K562 (cell line): ENCODE measurements around the gene FGF5. TPM values are rescaled to one million over a fixed set of nuclear protein-coding genes. Genes with fewer than 3 reads are reported as not detected.

Source experiments
- ATAC-seq: fragments of 200-7000 bp; cut with Tn5 transposase; 3 replicates; pipeline ENCODE4 v1.9.1; 2020; ENCODE audit warnings: moderate library complexity
- BruUV-seq: library from RNA; stranded (reverse); fragments of 400-500 nt; replicated peaks from 2 replicates; lab custom pipeline; 2021; lab: Mats Ljungman, UMichigan
- CTCF ChIA-PET: fragments of 300-600 bp; formaldehyde crosslinking; extraction: SDS; loops from one replicate; lab custom pipeline; 2021; ENCODE audit warnings: low intra/inter-chr PET ratio; lab: Yijun Ruan, JAX
- POLR2A ChIA-PET: fragments of 300-600, 350-650 bp; sonication (Branson Sonifier 250); formaldehyde crosslinking; extraction: SDS; loops from one replicate; lab custom pipeline; 2021; ENCODE audit warnings: antibody characterized with exemption, inconsistent platforms; lab: Yijun Ruan, JAX
- DNase-seq, 4 experiments: peaks; one replicate each; pipeline versions ENCODE4 v3.0.0 to v3.0.0-alpha.2; 2011 to 2018; ENCODE audit warnings: low spot score in 3 of 4, mixed read lengths in 3 of 4; ENCODE audit errors: extremely low read depth in 1 of 4
- FAIRE-seq: peaks from 2 replicates; lab custom pipeline; 2011; peaks lifted over from hg19 to GRCh38; lab: Jason Lieb, UNC
- H2AFZ ChIP-seq: 2 replicates; pipeline ENCODE4 v1.6.0; 2011; ENCODE audit warnings: low read depth, low read length, control low read depth, inconsistent platforms
- H3K27ac ChIP-seq: fragments of 200-600 bp; 3 replicates; pipeline ENCODE4 v1.8.0; 2011; ENCODE audit warnings: low read depth, mild to moderate bottlenecking, control low read depth, inconsistent platforms, low read length, moderate library complexity, mixed read lengths; ENCODE audit errors: extremely low read depth
- H3K27me3 ChIP-seq, 2 experiments: fragments of 300-600 bp in 1 of 2; 2 replicates in 1 of 2; 3 replicates in 1 of 2; pipeline versions ENCODE4 v1.6.0 to v1.8.0; 2011; ENCODE audit warnings: inconsistent platforms in 2 of 2, low read length in 2 of 2, mild to moderate bottlenecking in 1 of 2, mixed read lengths in 1 of 2, moderate library complexity in 1 of 2; ENCODE audit not compliant: control insufficient read depth in 2 of 2, insufficient read depth in 2 of 2
- H3K36me3 ChIP-seq: fragments of 300-600 bp; 3 replicates; pipeline ENCODE4 v1.8.0; 2011; ENCODE audit warnings: mild to moderate bottlenecking, low read length, inconsistent platforms; ENCODE audit not compliant: control insufficient read depth, insufficient read depth
- H3K4me1 ChIP-seq, 2 experiments: fragments of 200-600 bp in 1 of 2; replicated peaks in 1 of 2; 2 replicates in 1 of 2; 3 replicates in 1 of 2; pipeline versions ENCODE4 v1.5.1 to v1.8.0; 2011; ENCODE audit warnings: inconsistent platforms in 2 of 2, low read length in 2 of 2, mild to moderate bottlenecking in 1 of 2, mixed read lengths in 1 of 2, moderate library complexity in 1 of 2; ENCODE audit not compliant: control insufficient read depth in 2 of 2, insufficient read depth in 2 of 2
- H3K4me2 ChIP-seq: 2 replicates; pipeline ENCODE4 v1.6.1; 2011; ENCODE audit warnings: low read length, control low read depth, inconsistent platforms, mixed read lengths; ENCODE audit not compliant: insufficient read depth
- H3K4me3 ChIP-seq: fragments of 200-600 bp; sonication (generic), shearing (Covaris generic); 2 replicates; pipeline ENCODE4 v1.5.1; 2016; ENCODE audit warnings: control low read depth, inconsistent platforms
- H3K79me2 ChIP-seq: fragments of 200-600 bp; 3 replicates; pipeline ENCODE4 v1.8.0; 2011; ENCODE audit warnings: low read length, inconsistent platforms; ENCODE audit not compliant: control insufficient read depth, insufficient read depth
- H3K9ac ChIP-seq, 2 experiments: 2 replicates each; pipeline versions ENCODE4 v1.6.0 to v1.6.1; 2011; ENCODE audit warnings: low read depth in 2 of 2, low read length in 2 of 2, control low read depth in 1 of 2, inconsistent platforms in 1 of 2, mild to moderate bottlenecking in 1 of 2, mixed read lengths in 1 of 2; ENCODE audit not compliant: insufficient read depth in 1 of 2
- H3K9me1 ChIP-seq: one replicate; pipeline ENCODE4 v1.6.0; 2011; ENCODE audit warnings: inconsistent platforms, mild to moderate bottlenecking, low read length, moderate library complexity; ENCODE audit not compliant: control insufficient read depth, insufficient read depth
- H3K9me3 ChIP-seq: replicated peaks from 2 replicates; pipeline ENCODE4 v1.5.1; 2011; ENCODE audit warnings: low read depth, low read length, inconsistent platforms; ENCODE audit not compliant: control insufficient read depth, insufficient read depth
- H4K20me1 ChIP-seq: replicated peaks from 2 replicates; pipeline ENCODE4 v1.6.1; 2011; ENCODE audit warnings: low read length, inconsistent platforms, mixed read lengths; ENCODE audit not compliant: control insufficient read depth, insufficient read depth
- C11orf30 ChIP-seq: fragments of 450-650 bp; IDR thresholded peaks from 2 replicates; pipeline ENCODE4 v1.6.1; 2016; ENCODE audit warnings: low read depth, mild to moderate bottlenecking
- CEBPB ChIP-seq: fragments of 450-650 bp; IDR thresholded peaks from 2 replicates; pipeline ENCODE4 v1.6.1; 2016; ENCODE audit warnings: missing genetic modification characterization, missing compliant biosample characterization
- CEBPG ChIP-seq, 3 experiments: fragments of 200-800 bp in 1 of 3; sonication (Bioruptor generic) in 1 of 3; sonication (generic) in 1 of 3; formaldehyde crosslinking in 1 of 3; IDR thresholded peaks in 2 of 3; conservative IDR thresholded peaks in 1 of 3; 2 replicates each; pipeline versions ENCODE4 v1.6.1 to v1.8.0; 2016 to 2022; ENCODE audit warnings: missing compliant biosample characterization in 2 of 3, missing genetic modification characterization in 2 of 3, mild to moderate bottlenecking in 1 of 3, missing genetic modification reagents in 1 of 3
- MAFG ChIP-seq: fragments of 450-650 bp; conservative IDR thresholded peaks from 2 replicates; pipeline ENCODE4 v1.6.1; 2016; ENCODE audit warnings: missing genetic modification characterization, missing compliant biosample characterization
- MBD1 ChIP-seq: fragments of 250-450 bp; sonication (Bioruptor Pico); IDR thresholded peaks from 2 replicates; pipeline ENCODE4 v1.8.0; 2022; ENCODE audit warnings: inconsistent platforms
- MXI1 ChIP-seq: IDR thresholded peaks from 2 replicates; pipeline ENCODE4 v1.6.1; 2011; ENCODE audit warnings: low read depth, mild to moderate bottlenecking, improper control_type of control experiment, low read length
- NFE2L1 ChIP-seq: fragments of 450-650 bp; IDR thresholded peaks from 2 replicates; pipeline ENCODE4 v1.6.1; 2016; ENCODE audit warnings: missing genetic modification characterization, low read depth, mild to moderate bottlenecking, missing compliant biosample characterization, moderate library complexity, borderline replicate concordance
- RBFOX2 ChIP-seq: fragments of 200-400 bp; formaldehyde crosslinking; IDR thresholded peaks from 2 replicates; pipeline ENCODE4 v1.6.1; 2017; ENCODE audit warnings: low read depth, mild to moderate bottlenecking, low read length, moderate library complexity
- ZNF316 ChIP-seq: fragments of 450-650 bp; IDR thresholded peaks from 2 replicates; pipeline ENCODE4 v1.6.1; 2016
- WGBS: fragments of 100-300 bp; shearing (Covaris generic); methylation state at CpG from one replicate; pipeline ENCODE4 v1.1.6; 2016; ENCODE audit warnings: low coverage, mixed read lengths; ENCODE audit not compliant: insufficient coverage; ENCODE audit errors: missing lambda C conversion rate; 5-methylcytosine and 5-hydroxymethylcytosine counted together
- in situ Hi-C: fragments of 300-500 bp; cut with MboI; formaldehyde crosslinking; loops from 4 replicates; pipeline ENCODE4 v1.15.0; 2018; ENCODE audit warnings: inconsistent platforms, mixed read lengths
- intact Hi-C: fragments of 100-400 bp; cut with micrococcal nuclease; formaldehyde crosslinking; loops from 2 replicates; pipeline ENCODE4 v1.14.2; 2022
- polyA plus RNA-seq, 8 experiments: library from polyadenylated mRNA; depleted of rRNA in 4 of 8; stranded (reverse) in 5 of 8; unstranded in 3 of 8; fragments of >200 nt; fragmentation: Nextera tagmentation in 2 of 8; fragmentation: Illumina TruSeq in 1 of 8; extraction: Ambion mirVana in 2 of 8; extraction: Trizol in 1 of 8; gene quantifications; 2 replicates each; pipeline versions ENCODE4 v1.2.1 to v1.2.3, GENCODE V29; 2011 to 2014; ENCODE audit warnings: inconsistent platforms in 1 of 8, missing spikeins in 1 of 8
- total RNA-seq, 7 experiments: library from RNA; depleted of rRNA in 6 of 7; stranded (reverse); fragments of >200 nt in 6 of 7; fragmentation: Illumina TruSeq in 2 of 7; extraction: Trizol in 2 of 7; gene quantifications; 2 replicates each; pipeline versions ENCODE4 v1.2.1 to v1.2.3, GENCODE V29; 2011 to 2021; ENCODE audit warnings: low replicate concordance in 1 of 7

Gene FGF5
- total and polyA plus RNA-seq, 9 of the 15 experiments (the other 6 are each of a cell fraction or from before 2014, with no cell fraction given), result 0.38 to 2.7 (median 1.1) TPM

- no peak overlapping the region for H3K9ac ChIP-seq
- BruUV-seq, result no TSS peak
- CTCF ChIA-PET, result no interaction called here
- H3K36me3 ChIP-seq, result no peaks in the 10 kb centered on the region
- no peaks in the 10 kb centered on the region for H3K79me2 ChIP-seq
- POLR2A ChIA-PET, result no interaction called here
- 39% methylated on average over 4 of the region's 4 CpGs for WGBS
- DNase-seq (no peak), ATAC-seq (no peak), FAIRE-seq (no peak)
- no peak overlapping the region for H3K27ac ChIP-seq
- no peak overlapping the region for H3K4me3 ChIP-seq
- in situ Hi-C loops, result no loop called here
- H3K9me1 ChIP-seq, result no peaks in the 10 kb centered on the region
- intact Hi-C loops, result loop anchor here (10.0 kb wide), 3 partner anchors 418 to 1008 kb away; partner anchors contain the start of gene NAA11
- no peaks in the 10 kb centered on the region for H3K9me3 ChIP-seq
- H3K4me1 ChIP-seq, result peaks cover 5 to 9% of the 10 kb centered on the region in 2 experiments; a peak in 3 of 5 replicates
- no peaks in the 10 kb centered on the region for H4K20me1 ChIP-seq
- peak overlapping the region; percentile 3; the same call in 1 of the 2 replicates for H2AFZ ChIP-seq
- no peak overlapping the region for H3K4me2 ChIP-seq
- H3K27me3 ChIP-seq, result no peaks in the 10 kb centered on the region
- TF ChIP-seq MXI1, result no peak
- no peak for TF ChIP-seq CEBPG (CRISPR knock-in tag; IDR thresholded peaks at IDR 0.05)
- peak; percentile 34 to 61 for TF ChIP-seq CEBPG (tag; conservative IDR thresholded peaks at IDR 0.05 in 1 of 2, IDR thresholded peaks at IDR 0.05 in 1 of 2)
- peak; percentile 59 for TF ChIP-seq CEBPB (tag)
These were observed 66.7 kb downstream of the FGF5 start for GRCh38 chr4:80333121-80333520.

GRCh38 chr4:80334568-80334967, 68.1 kb downstream of the FGF5 start:
- TF ChIP-seq NFE2L1 (tag), result peak; percentile 20; the same call in 1 of the 2 replicates
- TF ChIP-seq ZNF316, result peak; percentile 71
- TF ChIP-seq C11orf30, result peak; percentile 24; the same call in 1 of the 2 replicates
- no peak for TF ChIP-seq MBD1 (CRISPR knock-in tag)
- no peak for TF ChIP-seq RBFOX2
- peak; percentile 57 for TF ChIP-seq MAFG
- CTCF ChIA-PET, result interaction anchor here (0.6 kb wide), 1 partner anchor 722 kb away, joined by 3 read pairs; no protein-coding TSS in a partner anchor
- H3K4me1 ChIP-seq, result peaks cover 5 to 9% of the 10 kb centered on the region in 2 experiments; a peak in 3 of 5 replicates
- H4K20me1 ChIP-seq, result no peaks in the 10 kb centered on the region
- intact Hi-C loops (loop anchor here (10.0 kb wide), 3 partner anchors 420 to 1010 kb away; partner anchors contain the start of gene NAA11), in situ Hi-C loops (no loop called here)
- H3K27me3 ChIP-seq, result no peaks in the 10 kb centered on the region
- no peak for ATAC-seq
- H3K4me3 ChIP-seq, result no peak overlapping the region
- FAIRE-seq, result peak; percentile 40
- H2AFZ ChIP-seq, result peak overlapping the region; percentile 90
- BruUV-seq, result no TSS peak
- H3K9me3 ChIP-seq, result no peaks in the 10 kb centered on the region
- H3K79me2 ChIP-seq, result no peaks in the 10 kb centered on the region
- no peaks in the 10 kb centered on the region for H3K9me1 ChIP-seq
- no peak overlapping the region; a peak in 1 of 4 replicates for H3K9ac ChIP-seq
- H3K27ac ChIP-seq, result no peak overlapping the region; the same call in 2 of the 3 replicates
- WGBS, result 85% methylated on average over 1 of the region's 1 CpG
- H3K36me3 ChIP-seq, result no peaks in the 10 kb centered on the region
- POLR2A ChIA-PET, result no interaction called here
- DNase-seq, result no peak
- H3K4me2 ChIP-seq, result no peak overlapping the region
